SU-DHL-6 (cell line): ENCODE results near the gene CENPC.

Experiments
- H2AFZ ChIP-seq: fragments of 200-600 bp; sonication (generic); 2 replicates; pipeline ENCODE4 v1.6.1; 2014; ENCODE audit warnings: low read depth, mild to moderate bottlenecking, moderate library complexity, mixed read lengths, antibody characterized with exemption, low read length; ENCODE audit not compliant: severe bottlenecking
- H3F3A ChIP-seq: fragments of 200-600 bp; shearing (Covaris generic); 2 replicates; pipeline ENCODE4 v1.6.0; 2016; ENCODE audit warnings: antibody characterized with exemption, mild to moderate bottlenecking; ENCODE audit not compliant: insufficient read depth
- H3K27ac ChIP-seq: fragments of 200-600 bp; sonication (generic); 2 replicates; pipeline ENCODE4 v1.5.1; 2016; ENCODE audit warnings: low read depth, mild to moderate bottlenecking, low read length, moderate library complexity, mixed read lengths
- H3K27me3 ChIP-seq: fragments of 200-600 bp; sonication (generic), shearing (Covaris generic); 2 replicates; pipeline ENCODE4 v1.6.0; 2014; ENCODE audit warnings: mild to moderate bottlenecking, low read length
- H3K36me3 ChIP-seq: fragments of 200-600 bp; sonication (generic); 2 replicates; pipeline ENCODE4 v1.6.1; 2014; ENCODE audit warnings: mild to moderate bottlenecking, low read length, mixed read lengths
- H3K4me2 ChIP-seq: fragments of 300-600, 200-600 bp; shearing (Covaris generic), sonication (generic); 2 replicates; pipeline ENCODE4 v1.6.0; 2014; ENCODE audit warnings: low read length, low read depth, mild to moderate bottlenecking; ENCODE audit not compliant: poor library complexity, severe bottlenecking
- H3K4me3 ChIP-seq: fragments of 200-600 bp; sonication (generic); 2 replicates; pipeline ENCODE4 v1.5.1; 2014; ENCODE audit warnings: antibody characterized with exemption, low read length, mild to moderate bottlenecking, mixed read lengths; ENCODE audit not compliant: insufficient read depth, poor library complexity, severe bottlenecking
- H3K79me2 ChIP-seq: fragments of 200-600 bp; sonication (generic); 2 replicates; pipeline ENCODE4 v1.6.1; 2014; ENCODE audit warnings: mild to moderate bottlenecking, low read length, moderate library complexity; ENCODE audit not compliant: insufficient read depth
- H3K9ac ChIP-seq: fragments of 200-600 bp; sonication (generic); 2 replicates; pipeline ENCODE4 v1.7.0; 2014; ENCODE audit warnings: mild to moderate bottlenecking, low read length
- H3K9me2 ChIP-seq: fragments of 200-600 bp; sonication (generic); replicated peaks from 2 replicates; pipeline ENCODE4 v1.6.1; 2014; ENCODE audit warnings: low read length; ENCODE audit not compliant: insufficient read depth
- H3K9me3 ChIP-seq: fragments of 200-600 bp; sonication (generic); 2 replicates; pipeline ENCODE4 v1.6.1; 2014; ENCODE audit warnings: low read length, mixed read lengths; ENCODE audit not compliant: insufficient read depth
- H4K20me1 ChIP-seq: fragments of 200-600 bp; sonication (generic); 2 replicates; pipeline ENCODE4 v1.6.1; 2014; ENCODE audit warnings: low read depth, mild to moderate bottlenecking, antibody characterized with exemption, low read length, moderate library complexity, mixed read lengths
- CTCF ChIP-seq: fragments of 200-600 bp; sonication (generic); IDR thresholded peaks from one replicate; pipeline ENCODE4 v1.5.1; 2017; ENCODE audit warnings: antibody characterized with exemption, mild to moderate bottlenecking, low read length, moderate library complexity; ENCODE audit not compliant: insufficient read depth, poor library complexity, severe bottlenecking
- EZH2phosphoT487 ChIP-seq: fragments of 200-600 bp; sonication (generic), shearing (Covaris generic); conservative IDR thresholded peaks from 2 replicates; pipeline ENCODE4 v1.6.1; 2018; ENCODE audit warnings: mild to moderate bottlenecking, antibody characterized with exemption, low read length, moderate library complexity, mixed read lengths

The CENPC gene

GRCh38 chr4:67522230-67522629 is 23.1 kb downstream of the CENPC start:
- Histone ChIP-seq H3K9ac (no peak overlapping the region), H3K4me2 (no peak overlapping the region), H3F3A (no peaks in the 10 kb centered on the region), H3K4me3 (no peak overlapping the region), H3K27ac (no peak overlapping the region), H3K9me2 (no peaks in the 10 kb centered on the region), H3K36me3 (no peaks in the 10 kb centered on the region), H3K79me2 (peaks cover 23% of the 10 kb centered on the region; the same call in 1 of the 2 replicates), H3K27me3 (no peaks in the 10 kb centered on the region), H3K9me3 (no peaks in the 10 kb centered on the region), H4K20me1 (no peaks in the 10 kb centered on the region), H2AFZ (no peak overlapping the region)
- TF ChIP-seq CTCF (no peak), EZH2phosphoT487 (no peak)

GRCh38 chr4:67521506-67521905 is 23.8 kb downstream of the CENPC start:
- Histone ChIP-seq H3K27ac (no peak overlapping the region), H3K79me2 (peaks cover 19% of the 10 kb centered on the region; the same call in 1 of the 2 replicates), H4K20me1 (no peaks in the 10 kb centered on the region), H3F3A (no peaks in the 10 kb centered on the region), H3K4me2 (no peak overlapping the region), H3K9ac (no peak overlapping the region), H3K36me3 (no peaks in the 10 kb centered on the region), H3K4me3 (no peak overlapping the region), H3K9me3 (no peaks in the 10 kb centered on the region), H3K9me2 (no peaks in the 10 kb centered on the region), H2AFZ (no peak overlapping the region), H3K27me3 (no peaks in the 10 kb centered on the region)
- TF ChIP-seq EZH2phosphoT487 (no peak), CTCF (no peak)

GRCh38 chr4:67520141-67520540 is 25.2 kb downstream of the CENPC start:
- Histone ChIP-seq H3K9me2 (no peaks in the 10 kb centered on the region), H3K9ac (no peak overlapping the region), H3K4me2 (no peak overlapping the region), H3F3A (no peaks in the 10 kb centered on the region), H3K9me3 (no peaks in the 10 kb centered on the region), H3K27ac (no peak overlapping the region), H3K27me3 (no peaks in the 10 kb centered on the region), H3K79me2 (peaks cover 18% of the 10 kb centered on the region; the same call in 1 of the 2 replicates), H2AFZ (no peak overlapping the region), H4K20me1 (no peaks in the 10 kb centered on the region), H3K4me3 (no peak overlapping the region), H3K36me3 (no peaks in the 10 kb centered on the region)
- TF ChIP-seq CTCF (no peak), EZH2phosphoT487 (no peak)
